GM21360 (cell line): Measurements from ENCODE around the gene STARD8.

Experiments used
- ATAC-seq: cut with Tn5 transposase; IDR thresholded peaks from one replicate; pipeline ENCODE4 v1.9.1; 2021; ENCODE audit warnings: mild to moderate bottlenecking, moderate library complexity; ENCODE audit not compliant: unreplicated experiment

Gene STARD8

GRCh38 chrX:68746988-68747387 is 99.5 kb downstream of the STARD8 start:
- no peak for ATAC-seq

DNA sequence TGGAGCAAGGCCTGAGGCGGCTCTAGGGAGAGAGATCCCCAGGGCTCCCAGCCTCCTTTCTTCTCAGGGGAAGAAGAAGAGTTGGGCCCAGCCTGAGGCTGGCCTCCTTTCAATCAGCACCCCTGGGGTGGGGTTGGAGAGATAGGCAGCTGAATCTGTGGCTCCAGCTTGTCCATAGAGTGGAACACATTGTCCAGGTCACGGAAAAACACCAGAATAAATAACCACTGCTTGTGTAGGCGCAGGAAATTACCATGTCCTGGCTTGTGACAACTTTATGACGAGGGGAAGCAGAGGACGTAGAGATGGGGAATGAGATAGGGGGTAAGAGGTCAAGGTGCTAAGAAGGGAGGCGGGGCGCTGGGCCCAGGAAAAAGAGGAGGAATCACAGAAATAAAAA is 100.6 kb downstream of the STARD8 start:
- no peak for ATAC-seq

DNA sequence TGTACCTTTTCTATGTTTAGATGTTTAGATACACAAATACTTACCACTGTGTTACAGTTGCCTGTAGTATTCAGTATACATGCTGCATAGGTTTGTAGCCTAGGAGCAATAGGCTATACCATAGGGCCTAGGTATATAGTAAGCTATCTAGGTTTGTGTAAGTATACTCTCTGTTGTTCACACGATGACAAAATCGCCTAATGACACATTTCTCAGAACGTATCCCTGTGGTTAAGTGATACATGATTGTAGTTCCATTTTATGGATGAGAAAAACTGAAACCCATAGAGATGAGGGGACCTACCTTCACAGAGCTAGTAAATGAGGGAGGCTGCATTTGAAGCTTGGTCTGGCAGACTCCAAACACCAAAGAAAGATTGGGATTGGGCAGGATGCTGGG is 102.0 kb downstream of the STARD8 start:
- ATAC-seq = no peak

DNA sequence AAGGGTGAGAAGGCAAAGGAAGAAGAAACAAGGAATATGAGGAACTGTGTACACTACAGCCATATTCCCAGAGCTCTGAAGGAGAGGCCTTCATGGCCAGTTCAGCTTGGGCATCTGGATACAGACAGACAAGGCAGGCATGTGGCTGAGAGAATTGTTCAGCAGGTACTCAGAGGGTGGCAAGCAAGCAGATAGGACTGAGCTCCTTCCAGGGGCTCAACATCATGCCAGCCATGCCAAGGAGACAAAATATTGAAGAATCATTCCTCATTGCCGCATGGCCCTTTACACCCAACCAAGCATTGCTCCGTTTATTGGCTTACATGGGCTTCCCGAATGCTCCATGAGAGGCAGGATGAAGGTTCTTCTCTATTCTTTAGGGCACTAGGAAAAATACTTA is 102.8 kb downstream of the STARD8 start:
- no peak for ATAC-seq

DNA sequence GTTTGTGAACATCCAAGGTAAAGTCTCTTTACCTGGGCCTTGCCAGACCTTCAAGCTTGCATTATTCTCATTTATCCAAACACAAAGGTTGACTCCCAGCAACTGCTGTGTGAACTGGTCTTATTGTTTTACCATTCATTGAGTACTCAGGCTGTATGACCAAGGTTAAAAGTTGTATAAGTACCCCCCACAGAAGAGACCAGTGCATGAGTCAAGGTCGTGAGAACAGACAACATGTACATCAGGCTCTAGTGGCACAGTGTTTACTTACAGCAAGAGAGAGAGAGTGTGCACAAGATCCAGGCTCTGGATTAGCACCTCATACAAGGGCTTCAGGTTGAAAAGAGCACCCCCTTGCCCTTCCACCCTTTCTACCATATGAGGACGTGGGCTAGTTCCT is 103.9 kb downstream of the STARD8 start:
- no peak for ATAC-seq

DNA sequence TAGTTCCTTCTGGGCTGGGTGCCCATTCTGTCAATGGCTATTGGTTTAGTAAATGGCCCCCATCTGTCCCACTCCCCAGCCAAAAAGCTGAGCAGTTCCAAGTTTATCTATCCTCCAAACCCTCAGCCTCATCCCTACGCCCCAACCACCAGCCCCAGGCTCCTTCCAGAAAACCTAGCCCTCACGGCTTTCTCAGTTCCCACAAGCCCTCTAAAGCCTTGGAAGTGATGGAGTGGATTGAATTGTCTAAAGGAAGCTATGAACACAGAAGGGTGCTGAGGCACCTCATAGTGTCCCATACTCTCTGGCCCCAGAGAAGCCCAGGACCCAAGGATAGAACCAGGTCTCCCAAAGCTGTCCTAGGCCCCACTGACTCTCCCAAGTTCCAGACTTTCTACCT is 105.8 kb downstream of the STARD8 start:
- no peak for ATAC-seq

DNA sequence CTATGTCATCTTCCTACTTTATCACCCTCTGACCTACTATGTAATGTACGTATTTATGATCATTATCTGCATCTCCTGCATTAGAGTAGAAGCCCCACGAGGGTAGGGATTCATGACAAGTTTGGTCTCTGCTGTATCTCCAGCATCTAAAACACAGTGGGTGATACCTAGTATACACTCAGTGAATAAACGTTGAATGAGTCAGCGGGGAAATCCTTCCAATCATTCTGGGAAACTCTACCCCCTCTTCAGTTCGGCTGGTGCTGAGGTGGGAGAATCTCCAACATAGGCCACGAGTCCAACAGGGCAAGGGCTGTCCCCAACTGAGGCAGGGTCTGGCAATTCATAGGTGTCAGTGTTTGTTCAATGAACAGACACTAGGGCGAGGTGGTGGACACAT is 106.9 kb downstream of the STARD8 start:
- ATAC-seq = no peak

DNA sequence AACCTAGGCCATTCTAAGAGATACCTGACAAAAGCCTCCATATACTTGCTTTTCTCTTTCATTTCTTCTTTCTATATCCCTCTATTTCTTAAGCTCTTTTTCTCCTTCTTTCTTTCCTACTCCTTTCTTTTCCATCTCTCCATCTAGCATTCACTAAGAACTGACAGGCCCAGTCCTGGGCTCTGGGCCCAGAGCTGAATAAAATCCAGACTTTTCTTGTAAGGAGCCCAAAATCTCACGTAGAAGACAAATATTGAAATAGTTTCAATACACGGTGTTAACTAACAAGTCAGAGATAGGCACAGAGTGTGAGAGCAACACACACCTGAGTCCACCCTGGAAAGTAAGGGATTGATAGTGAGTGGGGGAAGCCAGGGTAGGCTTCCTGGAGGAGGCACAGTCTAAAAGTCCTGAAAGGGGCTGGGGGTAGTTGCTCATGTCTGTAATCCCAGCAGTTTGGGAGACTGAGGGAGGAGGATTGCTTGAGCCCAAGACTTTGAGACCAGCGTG is 108.2 kb downstream of the STARD8 start:
- ATAC-seq = no peak

- no peak for ATAC-seq
Measured at GRCh38 chrX:68757331-68757730, 109.9 kb downstream of the STARD8 start.

DNA sequence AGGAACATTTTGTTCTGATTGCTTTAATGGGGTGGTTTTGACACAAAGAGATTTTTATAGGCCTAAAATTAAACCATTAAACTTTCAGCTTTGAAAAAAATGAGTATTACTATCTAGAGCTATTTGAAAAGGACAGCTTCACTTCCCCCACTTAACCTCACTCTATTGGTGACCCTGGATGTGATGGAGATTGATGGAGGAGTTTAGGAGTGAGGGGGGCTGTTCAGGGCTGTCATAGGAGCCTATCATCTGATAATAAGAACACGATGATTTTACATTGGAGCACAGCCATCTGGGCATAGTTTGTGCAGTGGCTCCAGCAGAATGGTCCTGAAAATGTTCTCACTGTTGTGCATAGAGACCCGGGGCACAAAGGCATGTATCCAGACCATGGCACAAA is 110.3 kb downstream of the STARD8 start:
- no peak for ATAC-seq

DNA sequence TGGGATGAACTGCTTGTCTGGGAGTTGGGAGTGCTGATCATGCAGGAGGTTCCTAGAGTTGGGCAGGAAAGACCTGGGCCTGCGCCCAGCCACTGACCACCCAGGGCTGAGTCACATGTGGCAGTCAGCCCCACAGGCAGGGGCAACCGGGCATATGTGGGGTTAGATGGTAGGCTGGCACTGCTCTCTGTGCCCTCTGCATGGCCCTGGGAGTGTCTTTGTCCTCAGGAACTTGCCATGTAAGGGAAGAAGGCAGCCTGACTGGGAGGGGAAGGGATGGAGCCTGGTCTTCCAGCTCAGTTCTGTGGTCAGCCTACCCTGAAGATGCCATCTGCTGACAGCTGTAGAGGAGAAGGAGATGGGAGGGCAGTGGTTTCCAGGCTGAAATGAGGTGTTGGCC is 111.2 kb downstream of the STARD8 start:
- ATAC-seq = no peak

GRCh38 chrX:68761086-68761485 is 113.6 kb downstream of the STARD8 start:
- no peak for ATAC-seq

GRCh38 chrX:68762766-68763165 is 115.3 kb downstream of the STARD8 start:
- no peak for ATAC-seq

DNA sequence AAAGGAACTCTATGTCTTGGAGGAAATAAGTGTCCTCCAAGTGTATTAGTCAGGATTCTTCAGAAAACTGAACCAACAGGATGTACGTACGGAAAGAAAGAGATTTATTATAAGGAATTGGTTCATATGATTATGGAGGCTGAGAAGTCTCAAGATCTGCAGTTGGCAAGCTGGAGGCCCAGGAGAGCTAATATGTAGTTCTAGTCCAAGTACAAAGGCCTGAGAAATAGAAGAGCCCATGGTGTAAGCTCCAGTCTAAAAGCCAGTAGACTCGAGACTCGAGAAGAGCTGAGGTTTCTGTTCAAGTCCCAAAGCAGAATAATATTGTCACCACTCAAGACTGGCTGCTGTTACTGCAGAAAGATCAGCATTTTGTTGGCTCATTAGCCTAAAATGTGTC is 116.0 kb downstream of the STARD8 start:
- no peak for ATAC-seq
